ENCODE data around the gene EPHX1. TPM values are rescaled to one million over a fixed set of nuclear protein-coding genes. Genes with fewer than 3 reads are reported as not detected.
"Not testable (repeated sequence)": the region's sequence is repeated elsewhere in the genome, so short reads cannot be mapped to it uniquely, and the experiment has no call there.

Gene EPHX1
- polyA plus RNA-seq, 12 donors = 18.5 to 47.9 (median 32.4) TPM; not detected in 1

DNA sequence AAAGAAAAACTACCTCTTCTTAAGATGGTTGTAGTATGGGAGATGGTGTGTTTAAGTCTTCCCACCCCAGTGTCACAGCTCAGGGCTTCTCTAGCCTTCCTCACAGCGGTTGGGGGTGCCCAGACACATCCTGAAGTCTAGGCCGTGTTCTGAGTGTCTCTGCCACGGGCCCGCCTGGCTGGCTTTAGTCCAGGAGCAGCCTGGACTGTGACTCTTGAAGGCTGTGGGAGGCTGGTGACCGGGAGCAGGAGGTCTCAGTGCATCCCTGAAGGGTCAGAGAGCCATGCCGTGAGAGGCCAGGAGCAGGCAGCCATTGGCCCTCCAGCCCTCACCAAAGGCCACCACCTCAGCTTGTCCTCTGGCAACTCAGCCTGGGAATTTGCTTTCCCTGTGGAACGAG lies 4.5 kb downstream of the EPHX1 start:
- no peak for DNase-seq

DNA sequence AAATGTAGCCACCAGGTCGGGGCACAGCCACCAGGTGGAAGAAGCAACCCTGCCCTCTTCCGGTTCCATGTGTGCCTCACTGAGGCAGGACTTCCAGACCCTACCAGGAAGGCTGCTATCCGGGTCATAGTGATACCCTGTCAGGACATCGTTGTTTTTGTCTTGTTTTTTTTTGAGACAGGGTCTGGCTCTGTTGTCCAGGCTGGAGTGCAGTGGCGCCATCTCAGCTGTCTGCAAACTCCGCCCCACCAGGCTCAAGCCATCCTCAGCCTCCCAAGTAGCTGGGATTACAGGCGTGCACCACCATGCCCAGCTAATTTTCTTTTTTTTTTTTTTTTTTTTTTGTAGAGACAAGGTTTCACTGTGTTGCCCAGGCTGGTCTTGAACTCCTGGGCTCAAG lies 5.2 kb downstream of the EPHX1 start:
- DNase-seq = not testable (repeated sequence)

GRCh38 chr1:225815526-225816178 lies 5.7 kb downstream of the EPHX1 start:
- no peak for DNase-seq

- peak; percentile 67 for DNase-seq
These were observed 7.0 kb downstream of the EPHX1 start for GRCh38 chr1:225816643-225817538.

DNA sequence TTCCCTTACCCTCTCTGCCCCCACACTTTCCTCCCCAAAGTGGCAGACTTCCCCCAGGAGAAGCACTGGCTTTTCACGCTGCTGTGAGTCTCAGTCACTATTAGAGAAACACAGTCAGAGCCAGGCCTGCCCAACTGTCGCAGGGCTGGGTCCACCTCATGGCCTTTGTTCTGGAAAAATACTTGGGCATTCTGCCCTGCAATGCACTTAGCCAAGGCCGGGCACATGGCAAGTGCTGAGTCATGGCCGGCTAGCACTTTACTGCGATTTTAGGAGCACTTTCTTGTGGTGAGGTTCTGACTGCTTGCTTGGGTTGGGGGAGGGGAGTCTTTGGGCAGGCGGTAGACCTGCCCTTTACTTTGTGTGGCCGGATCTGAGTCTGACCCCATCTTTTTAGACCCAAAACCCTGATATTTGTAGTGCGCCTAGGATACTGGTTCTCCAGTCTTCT lies 7.7 kb downstream of the EPHX1 start:
- DNase-seq = no peak

DNA sequence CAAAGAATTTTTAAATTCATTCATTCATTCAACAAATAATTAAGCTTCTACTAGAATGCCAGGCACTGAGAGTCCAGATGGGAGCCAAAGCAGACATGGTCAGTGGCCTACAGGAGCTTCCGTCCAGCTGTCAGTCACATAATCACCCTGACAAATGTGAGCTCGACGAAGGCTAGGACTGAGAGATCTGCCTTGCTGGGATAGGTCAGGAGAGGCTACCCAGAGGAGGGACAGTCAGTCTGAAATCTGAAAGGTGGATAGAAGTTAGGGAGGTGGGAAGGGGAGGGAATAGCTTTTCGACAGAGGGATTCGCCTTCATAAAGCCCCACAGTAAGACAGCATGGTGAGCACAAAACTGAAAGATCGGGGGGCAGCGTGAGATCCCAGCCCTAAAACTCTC lies 8.3 kb downstream of the EPHX1 start:
- no peak for DNase-seq

- no peak for DNase-seq
These were observed 9.6 kb downstream of the EPHX1 start for GRCh38 chr1:225819346-225820192.

DNA sequence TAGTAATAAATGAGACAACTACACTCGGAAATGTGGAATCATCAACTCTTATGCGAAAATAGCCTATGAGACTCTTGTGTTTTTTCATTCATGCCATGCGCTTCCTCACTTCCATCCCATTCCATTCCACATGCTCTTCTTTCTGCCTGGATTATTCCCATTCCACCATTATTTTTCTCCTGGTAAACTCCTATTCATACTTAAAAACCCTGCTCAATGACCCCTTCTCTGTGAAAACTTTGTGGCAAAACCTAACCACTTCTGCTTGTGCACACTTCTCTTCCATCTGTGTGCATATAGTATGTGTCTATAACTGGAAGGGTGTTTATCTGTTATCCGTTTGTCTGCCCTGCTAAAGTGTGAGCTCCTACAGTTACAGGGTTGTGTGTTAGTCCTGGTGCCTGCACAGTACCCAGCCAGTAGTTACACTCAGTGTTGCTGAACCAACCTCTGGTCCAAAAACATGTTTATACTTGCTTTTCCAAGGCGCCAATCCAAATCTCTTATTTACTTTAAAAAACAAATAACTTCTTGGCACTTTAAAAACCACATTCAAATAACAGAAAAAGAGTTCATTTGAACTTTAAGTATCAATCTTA lies 10.7 kb downstream of the EPHX1 start:
- DNase-seq = no peak

DNA sequence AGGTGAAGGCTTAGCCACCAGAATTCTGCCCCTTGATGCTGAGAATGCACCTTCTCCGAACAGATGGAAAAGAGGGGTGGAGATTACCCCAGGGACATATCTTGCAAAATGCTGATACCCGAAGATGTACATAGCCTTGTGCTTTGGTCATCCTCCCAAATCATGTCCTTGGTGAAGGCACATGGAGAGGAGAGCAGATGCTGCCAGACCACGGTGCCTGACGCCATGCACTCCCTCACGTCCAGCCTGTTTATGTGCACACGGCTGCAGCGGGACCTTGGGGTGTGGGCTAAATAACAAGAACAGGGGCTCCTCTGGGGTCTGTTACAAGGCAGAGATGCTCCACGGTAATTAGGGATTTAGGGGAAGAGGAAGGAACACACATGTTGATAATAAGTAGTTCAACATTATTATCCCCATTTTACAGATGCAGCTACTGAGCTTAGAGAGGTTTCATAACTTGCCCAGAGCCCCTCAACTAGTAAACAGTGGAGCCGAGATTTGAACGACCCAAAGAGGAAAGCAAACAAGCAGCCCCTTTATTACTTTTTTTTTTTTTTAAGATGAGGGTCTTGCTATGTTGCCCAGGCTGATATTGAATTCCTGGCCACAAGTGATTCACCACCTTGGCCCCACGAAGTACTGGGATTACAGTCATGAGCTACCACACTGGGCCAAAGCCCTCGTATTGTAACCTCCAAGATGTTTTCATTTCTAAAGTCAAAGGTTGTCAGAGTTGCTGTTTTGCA lies 12.9 kb downstream of the EPHX1 start:
- no peak for DNase-seq

- no peak for DNase-seq
These were observed 13.9 kb downstream of the EPHX1 start for GRCh38 chr1:225823811-225824261.

DNA sequence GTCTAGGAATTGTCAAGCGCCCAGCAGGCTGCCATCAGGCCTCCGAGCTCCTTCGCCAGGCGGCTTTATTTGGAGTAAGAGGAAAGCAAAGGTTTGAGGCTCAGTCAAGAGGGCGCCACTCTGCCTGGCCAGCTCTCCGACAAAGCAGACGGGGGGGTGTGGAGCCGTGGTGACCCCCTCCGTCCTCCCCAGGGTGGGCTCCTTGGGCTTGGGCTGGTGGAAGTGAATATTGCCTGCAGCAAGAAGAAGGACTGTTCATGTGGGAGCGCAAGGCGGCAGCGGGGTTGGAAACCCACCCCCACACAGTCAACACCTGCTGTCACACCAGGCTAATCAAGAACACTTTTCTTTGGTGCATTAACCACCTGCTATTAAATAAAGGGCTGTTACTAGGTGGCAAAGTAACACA lies 14.6 kb downstream of the EPHX1 start:
- DNase-seq = no peak

- DNase-seq = no peak
These were observed 15.2 kb downstream of the EPHX1 start for GRCh38 chr1:225825078-225825477.

DNA sequence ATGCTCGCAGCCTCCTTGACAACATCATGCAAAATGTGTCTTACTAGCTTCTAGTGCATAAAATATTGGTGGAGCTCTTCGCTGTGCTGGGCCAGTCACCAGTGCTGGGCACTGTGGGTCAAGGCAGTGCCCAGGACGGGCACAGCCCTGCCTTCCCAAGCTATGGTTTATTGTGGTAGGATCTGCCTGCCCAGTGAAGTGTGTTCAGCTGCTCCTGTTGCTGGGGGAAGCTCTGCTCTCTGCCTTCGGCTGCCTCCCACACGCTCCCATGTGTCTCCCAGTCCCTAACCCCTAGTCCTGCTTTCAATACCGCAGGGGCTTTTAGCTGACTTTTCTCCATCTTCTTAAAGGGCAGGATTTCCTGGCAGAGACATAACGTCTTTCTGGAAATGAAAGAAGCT lies 15.7 kb downstream of the EPHX1 start:
- no peak for DNase-seq

DNA sequence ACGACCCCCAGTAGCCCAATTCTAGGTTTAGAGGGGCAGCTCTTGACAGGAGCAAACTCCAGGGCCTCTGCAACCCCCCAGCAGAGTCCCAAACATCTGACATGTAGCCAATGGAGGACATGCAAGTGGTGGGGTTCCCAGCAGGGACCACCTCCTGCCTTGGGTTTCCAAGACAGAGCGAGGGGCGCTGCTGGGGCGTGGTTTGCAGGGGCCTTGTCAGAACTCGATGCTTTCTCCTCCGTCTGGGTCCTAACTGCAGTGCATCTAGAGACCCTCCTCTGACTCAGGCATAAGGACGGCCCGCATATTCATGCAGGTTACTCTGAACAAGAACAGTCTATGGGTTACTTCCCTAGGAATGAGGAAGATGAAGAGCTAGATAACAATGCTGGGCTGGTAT lies 17.2 kb downstream of the EPHX1 start:
- DNase-seq = no peak

DNA sequence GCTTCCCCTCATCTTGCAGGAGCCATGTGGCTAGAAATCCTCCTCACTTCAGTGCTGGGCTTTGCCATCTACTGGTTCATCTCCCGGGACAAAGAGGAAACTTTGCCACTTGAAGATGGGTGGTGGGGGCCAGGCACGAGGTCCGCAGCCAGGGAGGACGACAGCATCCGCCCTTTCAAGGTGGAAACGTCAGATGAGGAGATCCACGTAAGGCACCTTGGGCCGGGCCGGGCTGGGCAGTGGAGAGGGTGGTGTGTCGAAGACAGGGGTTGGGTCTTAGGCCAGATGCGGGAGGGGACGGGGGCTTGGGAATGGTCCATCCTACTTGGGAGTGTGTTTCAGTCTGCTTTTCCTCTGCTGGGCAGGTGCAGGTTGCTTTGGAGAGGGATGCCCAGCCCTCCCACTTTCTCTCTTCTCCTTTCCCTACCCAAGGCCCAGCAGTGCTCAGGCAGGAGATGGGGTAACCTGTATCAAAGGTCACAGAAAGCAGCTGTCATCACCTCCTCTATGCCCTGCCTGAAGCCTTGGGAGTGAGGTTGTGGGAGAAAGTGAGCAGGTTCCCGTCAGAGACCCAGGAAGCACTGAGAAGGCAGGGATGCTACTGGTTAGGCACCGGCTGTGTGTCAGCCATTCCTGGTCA lies 18.9 kb downstream of the EPHX1 start:
- no peak for DNase-seq

GRCh38 chr1:225830841-225831240 lies 20.9 kb downstream of the EPHX1 start:
- DNase-seq = no peak

- peak; percentile 95 for DNase-seq
These were observed 24.7 kb downstream of the EPHX1 start for GRCh38 chr1:225834417-225835329.

- peak; percentile 57 for DNase-seq
These were observed 25.9 kb downstream of the EPHX1 start for GRCh38 chr1:225835856-225836255.

DNA sequence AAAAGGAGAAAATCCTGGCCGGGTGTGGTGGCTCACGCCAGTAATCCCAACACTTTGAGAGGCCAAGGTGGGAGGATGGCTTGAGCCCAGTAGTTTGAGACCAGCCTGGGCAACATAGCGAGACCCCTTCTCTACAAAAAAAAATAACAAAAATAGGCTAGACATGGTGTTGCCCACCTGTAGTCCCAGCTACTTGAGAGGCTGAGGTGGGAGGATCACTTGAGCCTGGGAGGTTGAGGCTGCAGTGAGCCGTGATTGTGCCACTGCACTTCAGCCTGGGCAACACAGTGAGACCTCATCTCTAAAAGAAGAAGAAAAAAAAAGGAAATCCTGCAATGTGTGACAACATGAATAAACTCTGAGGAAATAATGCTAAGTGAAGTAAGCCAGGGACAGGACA lies 26.4 kb downstream of the EPHX1 start:
- not testable (repeated sequence) for DNase-seq

Data from muscle of arm (tissue), 12 donors.